HepG2 (cell line): ENCODE data around the gene AMOTL2.

Experiments used
- CEBPB ChIP-seq: IDR thresholded peaks from 2 replicates; pipeline ENCODE4 v1.6.1; 2011; ENCODE audit warnings: low read depth, low read length, improper control_type of control experiment, borderline replicate concordance
- CTCF ChIP-seq: sonication (generic); formaldehyde crosslinking; IDR thresholded peaks from 2 replicates; pipeline ENCODE4 v1.5.0; 2020; ENCODE audit warnings: mild to moderate bottlenecking, missing genetic modification reagents, moderate library complexity
- EZH2 ChIP-seq: conservative IDR thresholded peaks from 2 replicates; pipeline ENCODE4 v1.6.1; 2012; ENCODE audit warnings: mild to moderate bottlenecking, low read depth, low read length, moderate library complexity
- POLR2AphosphoS5 ChIP-seq: IDR thresholded peaks from 2 replicates; pipeline ENCODE4 v1.6.1; 2012; ENCODE audit warnings: low read depth, low read length
- RAD51 ChIP-seq: fragments of 450-650 bp; IDR thresholded peaks from 2 replicates; pipeline ENCODE4 v1.6.1; 2016; ENCODE audit warnings: borderline replicate concordance
- RFX5 ChIP-seq: IDR thresholded peaks from 2 replicates; pipeline ENCODE4 v1.6.1; 2011; ENCODE audit warnings: low read depth, low read length, improper control_type of control experiment
- SP1 ChIP-seq, 2 experiments: fragments of 450-650 bp in 1 of 2; sonication (generic) in 1 of 2; formaldehyde crosslinking in 1 of 2; IDR thresholded peaks; 2 replicates each; pipeline versions ENCODE4 v1.4.0 to v1.6.1; 2016 to 2020; ENCODE audit warnings: missing genetic modification reagents in 1 of 2
- TCF7 ChIP-seq: sonication (generic); IDR thresholded peaks from 2 replicates; pipeline ENCODE4 v1.6.1; 2016; ENCODE audit warnings: antibody characterized with exemption, low read depth
- ZNF280B ChIP-seq: sonication (generic); formaldehyde crosslinking; IDR thresholded peaks from 2 replicates; pipeline ENCODE4 v1.5.0; 2020; ENCODE audit warnings: missing genetic modification reagents, mild to moderate bottlenecking, borderline replicate concordance
- ZSCAN29 ChIP-seq: sonication (generic); formaldehyde crosslinking; conservative IDR thresholded peaks from 2 replicates; pipeline ENCODE4 v1.4.0; 2020; ENCODE audit warnings: mild to moderate bottlenecking, missing genetic modification reagents
- TF ChIP-seq, protein P1 (sequence below), 2 experiments: sonication (generic) in 1 of 2; formaldehyde crosslinking in 1 of 2; IDR thresholded peaks; 2 replicates each; pipeline versions ENCODE4 v1.6.1 to v1.9.0; 2014 to 2022; ENCODE audit warnings: antibody characterized with exemption in 1 of 2, borderline replicate concordance in 1 of 2, inconsistent platforms in 1 of 2, low read depth in 1 of 2, missing genetic modification reagents in 1 of 2
- TF ChIP-seq, protein P2 (sequence below): sonication (generic); formaldehyde crosslinking; IDR thresholded peaks from 2 replicates; pipeline ENCODE4 v1.4.0; 2020; ENCODE audit warnings: mild to moderate bottlenecking, missing genetic modification reagents

GRCh38 chr3:134368751-134369105 is 5.5 kb downstream of the AMOTL2 start:
- no peak for TF ChIP-seq EZH2
- TF ChIP-seq SP1 (IDR thresholded peaks at IDR 0.05): no peak
- no peak for TF ChIP-seq SP1 (CRISPR knock-in tag; IDR thresholded peaks at IDR 0.05)
- no peak for TF ChIP-seq RFX5
- TF ChIP-seq CTCF (CRISPR knock-in tag): no peak
- TF ChIP-seq, protein P1, sequence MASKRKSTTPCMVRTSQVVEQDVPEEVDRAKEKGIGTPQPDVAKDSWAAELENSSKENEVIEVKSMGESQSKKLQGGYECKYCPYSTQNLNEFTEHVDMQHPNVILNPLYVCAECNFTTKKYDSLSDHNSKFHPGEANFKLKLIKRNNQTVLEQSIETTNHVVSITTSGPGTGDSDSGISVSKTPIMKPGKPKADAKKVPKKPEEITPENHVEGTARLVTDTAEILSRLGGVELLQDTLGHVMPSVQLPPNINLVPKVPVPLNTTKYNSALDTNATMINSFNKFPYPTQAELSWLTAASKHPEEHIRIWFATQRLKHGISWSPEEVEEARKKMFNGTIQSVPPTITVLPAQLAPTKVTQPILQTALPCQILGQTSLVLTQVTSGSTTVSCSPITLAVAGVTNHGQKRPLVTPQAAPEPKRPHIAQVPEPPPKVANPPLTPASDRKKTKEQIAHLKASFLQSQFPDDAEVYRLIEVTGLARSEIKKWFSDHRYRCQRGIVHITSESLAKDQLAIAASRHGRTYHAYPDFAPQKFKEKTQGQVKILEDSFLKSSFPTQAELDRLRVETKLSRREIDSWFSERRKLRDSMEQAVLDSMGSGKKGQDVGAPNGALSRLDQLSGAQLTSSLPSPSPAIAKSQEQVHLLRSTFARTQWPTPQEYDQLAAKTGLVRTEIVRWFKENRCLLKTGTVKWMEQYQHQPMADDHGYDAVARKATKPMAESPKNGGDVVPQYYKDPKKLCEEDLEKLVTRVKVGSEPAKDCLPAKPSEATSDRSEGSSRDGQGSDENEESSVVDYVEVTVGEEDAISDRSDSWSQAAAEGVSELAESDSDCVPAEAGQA (IDR thresholded peaks at IDR 0.05; ENCODE audit: low read depth): no peak
- TF ChIP-seq, protein P1 (CRISPR knock-in tag; IDR thresholded peaks at IDR 0.05; ENCODE audit: borderline replicate concordance): no peak
- no peak for TF ChIP-seq TCF7
- no peak for TF ChIP-seq ZSCAN29 (CRISPR knock-in tag)
- TF ChIP-seq ZNF280B (CRISPR knock-in tag): no peak
- TF ChIP-seq POLR2AphosphoS5: no peak
- no peak for TF ChIP-seq RAD51
- TF ChIP-seq CEBPB: no peak
- TF ChIP-seq, protein P2, sequence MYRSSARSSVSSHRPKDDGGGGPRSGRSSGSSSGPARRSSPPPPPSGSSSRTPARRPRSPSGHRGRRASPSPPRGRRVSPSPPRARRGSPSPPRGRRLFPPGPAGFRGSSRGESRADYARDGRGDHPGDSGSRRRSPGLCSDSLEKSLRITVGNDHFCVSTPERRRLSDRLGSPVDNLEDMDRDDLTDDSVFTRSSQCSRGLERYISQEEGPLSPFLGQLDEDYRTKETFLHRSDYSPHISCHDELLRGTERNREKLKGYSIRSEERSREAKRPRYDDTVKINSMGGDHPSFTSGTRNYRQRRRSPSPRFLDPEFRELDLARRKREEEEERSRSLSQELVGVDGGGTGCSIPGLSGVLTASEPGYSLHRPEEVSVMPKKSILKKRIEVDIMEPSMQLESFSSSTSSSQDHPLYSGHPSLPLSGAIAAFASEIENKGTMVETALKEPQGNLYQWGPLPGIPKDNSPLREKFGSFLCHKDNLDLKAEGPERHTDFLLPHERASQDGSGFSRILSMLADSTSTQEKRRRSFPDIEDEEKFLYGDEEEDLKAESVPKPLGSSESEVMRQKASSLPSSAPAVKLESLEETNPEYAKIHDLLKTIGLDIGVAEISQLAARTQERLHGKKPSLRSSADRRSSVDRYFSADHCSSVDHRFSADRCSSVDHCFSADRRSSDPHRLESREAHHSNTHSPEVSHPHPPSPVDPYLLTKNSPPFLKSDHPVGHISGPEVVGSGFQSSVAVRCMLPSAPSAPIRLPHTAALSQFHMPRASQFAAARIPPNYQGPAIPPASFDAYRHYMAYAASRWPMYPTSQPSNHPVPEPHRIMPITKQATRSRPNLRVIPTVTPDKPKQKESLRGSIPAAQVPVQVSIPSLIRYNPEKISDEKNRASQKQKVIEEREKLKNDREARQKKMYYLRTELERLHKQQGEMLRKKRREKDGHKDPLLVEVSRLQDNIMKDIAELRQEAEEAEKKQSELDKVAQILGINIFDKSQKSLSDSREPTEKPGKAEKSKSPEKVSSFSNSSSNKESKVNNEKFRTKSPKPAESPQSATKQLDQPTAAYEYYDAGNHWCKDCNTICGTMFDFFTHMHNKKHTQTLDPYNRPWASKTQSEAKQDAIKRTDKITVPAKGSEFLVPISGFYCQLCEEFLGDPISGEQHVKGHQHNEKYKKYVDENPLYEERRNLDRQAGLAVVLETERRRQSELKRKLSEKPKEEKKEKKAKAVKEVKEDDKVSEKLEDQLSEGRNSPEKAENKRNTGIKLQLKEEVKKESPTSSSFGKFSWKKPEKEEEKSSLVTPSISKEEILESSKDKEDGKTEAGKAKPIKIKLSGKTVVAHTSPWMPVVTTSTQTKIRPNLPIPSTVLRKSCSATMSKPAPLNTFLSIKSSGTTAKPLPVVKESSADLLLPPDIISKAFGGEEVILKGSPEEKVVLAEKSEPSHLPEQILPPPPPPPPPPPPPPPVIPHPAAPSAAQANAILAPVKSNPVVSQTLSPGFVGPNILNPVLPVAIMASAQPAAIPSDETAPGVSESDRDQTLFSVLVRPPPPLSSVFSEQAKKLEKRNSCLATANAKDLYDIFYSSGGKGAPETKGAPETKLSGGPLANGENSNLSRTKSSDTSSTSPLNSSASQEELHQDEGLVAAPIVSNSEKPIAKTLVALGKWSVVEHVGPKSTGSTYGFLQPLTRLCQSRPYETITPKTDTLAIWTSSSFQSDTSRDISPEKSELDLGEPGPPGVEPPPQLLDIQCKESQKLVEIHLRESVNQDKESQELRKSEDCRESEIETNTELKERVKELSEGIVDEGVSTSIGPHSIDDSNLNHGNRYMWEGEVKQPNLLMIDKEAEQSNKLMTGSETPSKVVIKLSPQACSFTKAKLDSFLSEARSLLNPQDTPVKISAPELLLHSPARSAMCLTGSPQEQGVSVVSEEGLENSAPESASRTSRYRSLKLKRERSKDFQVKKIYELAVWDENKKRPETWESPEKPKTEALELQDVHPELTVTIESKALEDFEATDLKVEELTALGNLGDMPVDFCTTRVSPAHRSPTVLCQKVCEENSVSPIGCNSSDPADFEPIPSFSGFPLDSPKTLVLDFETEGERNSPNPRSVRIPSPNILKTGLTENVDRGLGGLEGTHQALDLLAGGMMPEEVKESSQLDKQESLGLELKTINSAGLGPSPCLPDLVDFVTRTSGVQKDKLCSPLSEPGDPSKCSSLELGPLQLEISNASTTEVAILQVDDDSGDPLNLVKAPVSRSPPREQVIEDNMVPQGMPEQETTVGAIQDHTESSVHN (CRISPR knock-in tag): no peak
